NCI-H345 (cell line): ENCODE results near the gene EHMT1.
"Not testable (repeated sequence)": the region's sequence is repeated elsewhere in the genome, so short reads cannot be mapped to it uniquely, and the experiment has no call there.

ENCODE experiments used
- DNase-seq: peaks from one replicate; lab custom pipeline; 2025; lab: John Stamatoyannopoulos, UW

Gene EHMT1

DNA sequence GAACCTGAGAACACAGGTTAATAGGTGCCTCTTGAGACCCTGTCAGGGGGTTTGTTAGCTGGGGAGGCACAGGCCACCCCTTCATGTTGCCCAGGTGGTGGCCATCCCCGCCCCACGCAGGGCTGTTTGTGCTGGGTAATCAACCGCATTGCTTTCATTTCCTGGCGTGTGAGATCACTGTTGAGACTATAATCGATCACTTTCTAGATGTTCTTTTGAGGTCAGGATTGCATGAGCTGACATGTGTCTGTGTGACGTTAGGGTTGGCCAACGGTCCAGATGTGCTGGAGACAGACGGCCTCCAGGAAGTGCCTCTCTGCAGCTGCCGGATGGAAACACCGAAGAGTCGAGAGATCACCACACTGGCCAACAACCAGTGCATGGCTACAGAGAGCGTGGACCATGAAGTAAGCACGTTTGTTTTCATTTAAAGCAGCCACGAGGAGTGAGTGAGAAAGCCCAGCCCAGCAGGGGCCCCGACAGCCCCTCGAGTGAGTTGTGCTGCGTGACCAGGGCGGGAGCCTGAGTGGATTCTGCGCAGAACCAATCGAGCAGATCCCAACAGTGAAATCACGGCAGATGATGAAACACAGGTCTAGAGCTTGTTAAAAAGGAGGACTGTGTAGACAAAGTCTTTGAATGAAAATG lies 143.7 kb downstream of the EHMT1 start:
- DNase-seq: no peak

DNA sequence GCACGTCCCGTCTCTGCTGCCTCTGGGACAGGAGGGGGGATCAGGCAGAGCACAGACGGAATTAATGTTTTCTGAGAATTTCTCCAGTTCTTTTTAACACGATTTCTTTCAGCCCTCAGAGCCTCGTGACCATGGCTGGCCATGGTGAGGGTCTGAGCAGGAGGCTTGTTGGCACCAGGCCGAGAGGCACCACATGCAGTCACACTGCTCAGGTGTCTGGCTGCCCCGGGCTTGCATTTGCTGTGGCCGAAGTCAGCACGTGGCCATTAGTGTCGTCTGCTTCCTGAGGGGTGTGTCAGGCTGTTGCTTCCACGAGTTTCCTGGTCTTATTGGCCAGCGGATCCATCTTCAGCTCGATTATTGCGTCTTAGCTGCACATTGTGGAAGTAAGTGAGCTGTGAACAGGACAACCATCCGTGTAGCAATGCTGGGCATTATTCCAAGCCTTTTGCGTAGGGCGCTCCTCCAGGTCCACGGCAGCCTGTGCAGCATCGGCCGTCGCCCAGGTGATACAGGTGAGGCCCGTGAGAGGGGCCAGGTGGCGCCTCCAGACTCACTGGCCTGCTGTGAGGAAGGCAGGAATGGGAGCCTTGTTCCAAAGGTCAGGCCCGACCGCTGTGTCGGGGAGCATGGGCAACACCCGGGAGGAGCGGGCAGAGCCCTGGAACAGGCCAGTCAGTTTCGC lies 144.6 kb downstream of the EHMT1 start:
- DNase-seq: no peak

DNA sequence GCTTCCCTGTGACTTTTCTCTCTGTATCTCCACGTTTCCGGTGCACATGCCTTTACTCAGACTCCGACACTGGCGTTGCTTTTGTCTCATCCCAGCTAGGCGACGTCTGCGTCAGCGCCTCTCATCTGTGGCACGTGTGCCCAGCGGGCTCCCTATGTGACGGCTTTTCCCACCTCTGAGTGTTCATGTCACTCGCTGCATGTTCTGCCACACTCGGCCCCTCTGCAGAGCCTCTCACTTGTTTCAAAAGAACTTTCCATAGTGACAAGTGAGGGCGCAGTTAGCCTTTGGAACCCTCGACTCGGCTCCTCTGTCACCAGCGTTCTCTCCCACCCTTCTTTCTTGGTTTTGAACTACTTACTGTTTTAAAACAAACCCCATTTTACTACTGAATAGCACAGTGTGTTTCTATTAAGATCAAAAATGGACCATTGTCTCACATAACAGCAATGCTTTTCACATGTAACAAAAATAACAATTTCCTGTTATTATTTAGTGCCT lies 145.4 kb downstream of the EHMT1 start:
- no peak for DNase-seq

DNA sequence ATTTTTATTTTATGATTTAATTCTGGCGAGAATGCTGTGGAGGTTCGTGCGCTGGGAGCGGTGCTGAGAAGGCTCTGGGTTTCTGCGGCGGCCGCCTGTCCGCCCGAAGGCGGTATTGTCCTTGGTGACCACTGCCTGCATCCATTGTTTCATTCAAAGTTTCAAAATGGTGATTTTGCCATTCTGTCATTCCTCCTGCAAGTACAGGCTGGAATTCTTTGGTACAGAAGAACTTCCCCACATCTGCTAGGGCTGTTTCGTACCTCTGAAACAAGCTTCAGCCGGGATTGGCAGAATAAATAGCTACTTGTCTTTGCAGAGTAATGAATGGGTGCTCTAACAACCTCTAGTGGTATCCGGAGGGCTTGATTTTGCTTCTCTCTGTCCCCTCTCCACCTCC lies 146.2 kb downstream of the EHMT1 start:
- DNase-seq: no peak

DNA sequence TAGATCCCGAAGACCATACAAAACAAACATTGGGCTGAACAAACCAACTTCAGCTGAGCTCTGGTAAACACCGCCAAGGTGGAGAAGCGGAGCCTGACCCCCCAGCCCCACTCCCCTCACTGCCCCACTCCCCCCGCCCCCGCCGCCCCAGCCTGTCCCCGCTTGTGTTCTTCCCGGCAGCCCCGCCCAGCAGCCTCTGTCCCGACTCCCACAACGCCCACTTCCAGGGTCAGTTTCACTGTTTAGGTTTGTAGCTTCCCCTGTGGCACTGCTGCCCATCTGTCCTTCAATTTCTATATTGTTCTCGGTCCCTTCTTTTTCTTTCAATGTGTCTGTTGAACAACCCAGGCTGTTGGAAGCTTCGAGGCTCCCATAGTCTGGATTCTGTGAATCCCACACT lies 146.7 kb downstream of the EHMT1 start:
- DNase-seq: no peak

DNA sequence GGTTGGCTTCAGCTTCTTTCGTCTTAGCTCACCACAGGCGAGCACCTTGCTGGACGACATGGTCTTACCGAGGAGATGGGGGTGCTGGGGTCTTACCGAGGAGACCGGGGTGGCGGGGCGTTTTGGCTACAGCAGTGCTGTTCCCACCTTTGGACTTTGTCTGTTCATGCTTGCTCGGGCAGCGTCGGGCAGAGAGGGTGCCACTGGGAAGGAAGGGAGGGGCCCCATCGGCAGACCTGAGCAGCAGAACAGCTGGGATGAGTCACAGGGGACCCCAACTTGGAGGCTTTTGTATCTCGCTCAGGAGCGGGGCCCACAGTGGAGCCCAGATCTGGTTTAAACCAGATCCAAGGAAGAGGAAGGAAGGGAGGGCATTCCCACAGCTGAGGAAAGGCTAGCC lies 152.8 kb downstream of the EHMT1 start:
- no peak for DNase-seq

DNA sequence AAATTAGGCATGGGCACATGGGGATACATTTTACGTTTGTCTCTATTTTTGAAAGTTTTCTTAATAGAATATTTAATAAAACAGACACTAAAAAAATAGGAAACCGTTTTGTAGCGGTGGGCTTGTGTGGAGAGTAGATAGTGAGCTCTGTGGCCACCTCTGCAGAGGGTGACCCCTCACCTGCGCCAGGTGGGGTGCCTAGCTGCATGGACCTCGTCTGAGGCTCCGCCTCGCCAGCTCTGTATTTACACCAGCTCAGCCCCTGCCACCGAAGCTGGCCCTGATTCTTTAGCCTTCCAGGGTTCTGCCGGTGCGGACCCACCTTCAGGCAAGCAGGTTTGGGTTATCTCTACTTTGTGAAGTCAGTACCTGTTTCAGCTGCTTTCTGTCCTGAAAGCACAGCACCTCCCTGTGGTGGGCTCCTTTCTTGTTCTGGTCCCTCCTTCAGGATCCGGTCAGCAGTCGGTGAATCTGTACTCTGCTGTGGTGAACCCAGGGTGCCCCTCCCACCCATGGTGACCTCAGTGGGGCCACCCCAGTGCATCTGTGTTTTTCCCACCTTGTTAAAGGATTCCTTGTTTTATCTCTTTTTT lies 153.6 kb downstream of the EHMT1 start:
- no peak for DNase-seq

DNA sequence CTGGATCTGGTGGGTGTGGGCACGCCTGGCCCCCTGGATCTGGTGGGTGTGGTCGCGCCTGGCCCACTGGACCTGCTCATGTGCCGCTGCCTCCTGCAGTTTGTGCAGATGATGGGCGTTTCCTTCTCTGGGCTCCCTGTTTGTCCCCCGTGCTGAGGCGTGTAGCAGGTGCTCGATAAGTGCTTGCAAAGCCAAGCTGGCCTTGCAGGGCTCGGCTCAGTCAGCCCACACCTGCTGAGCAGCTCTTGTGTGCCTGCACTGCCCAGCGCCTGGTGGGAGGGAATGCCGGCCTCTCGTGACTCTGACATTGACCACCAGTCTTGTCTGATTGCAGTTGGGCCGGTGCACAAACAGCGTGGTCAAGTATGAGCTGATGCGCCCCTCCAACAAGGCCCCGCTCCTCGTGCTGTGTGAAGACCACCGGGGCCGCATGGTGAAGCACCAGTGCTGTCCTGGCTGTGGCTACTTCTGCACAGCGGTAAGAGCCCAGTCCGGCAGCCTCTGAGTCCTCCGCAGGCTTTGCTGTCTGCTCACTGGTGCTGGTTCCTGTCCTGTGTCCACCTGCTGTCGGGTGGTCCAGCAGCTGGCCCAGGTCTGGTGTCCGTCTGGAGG lies 156.1 kb downstream of the EHMT1 start:
- no peak for DNase-seq

DNA sequence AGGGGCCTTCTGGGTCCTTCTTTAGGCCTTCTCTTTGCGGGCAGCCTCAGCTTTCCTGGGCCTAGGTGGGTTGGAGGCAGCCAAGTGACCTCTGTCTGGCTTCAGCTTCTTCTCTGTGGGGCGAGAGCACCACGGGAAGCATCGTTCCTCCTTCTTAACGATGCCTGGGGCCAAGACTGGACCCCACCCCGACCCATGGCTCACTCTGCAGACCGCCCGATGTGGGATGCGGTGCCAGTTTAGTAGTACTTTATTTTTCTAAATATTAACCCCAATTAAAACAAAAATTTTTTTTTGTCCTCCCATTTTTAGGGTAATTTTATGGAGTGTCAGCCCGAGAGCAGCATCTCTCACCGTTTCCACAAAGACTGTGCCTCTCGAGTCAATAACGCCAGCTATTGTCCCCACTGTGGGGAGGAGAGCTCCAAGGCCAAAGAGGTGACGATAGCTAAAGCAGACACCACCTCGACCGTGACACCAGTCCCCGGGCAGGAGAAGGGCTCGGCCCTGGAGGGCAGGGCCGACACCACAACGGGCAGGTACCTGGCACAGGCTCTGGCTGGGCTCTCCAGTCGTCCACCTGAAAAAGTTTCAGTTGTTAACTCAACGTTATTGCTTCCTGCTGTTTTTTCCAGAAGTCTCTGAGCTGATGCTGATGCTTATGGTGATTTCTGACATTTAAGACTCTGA lies 157.6 kb downstream of the EHMT1 start:
- no peak for DNase-seq

DNA sequence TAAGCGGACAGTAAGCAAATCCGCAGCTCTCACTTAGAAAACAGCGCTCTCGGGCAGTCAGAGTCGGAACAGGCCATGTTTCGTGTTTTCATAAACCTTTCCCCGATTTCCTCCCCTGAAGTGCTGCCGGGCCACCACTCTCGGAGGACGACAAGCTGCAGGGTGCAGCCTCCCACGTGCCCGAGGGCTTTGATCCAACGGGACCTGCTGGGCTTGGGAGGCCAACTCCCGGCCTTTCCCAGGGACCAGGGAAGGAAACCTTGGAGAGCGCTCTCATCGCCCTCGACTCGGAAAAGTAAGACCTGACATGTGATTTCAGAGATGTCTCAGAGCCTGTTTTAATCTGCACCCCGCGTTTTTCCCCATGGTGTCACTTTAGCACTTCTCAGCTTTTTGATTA lies 159.0 kb downstream of the EHMT1 start:
- no peak for DNase-seq

DNA sequence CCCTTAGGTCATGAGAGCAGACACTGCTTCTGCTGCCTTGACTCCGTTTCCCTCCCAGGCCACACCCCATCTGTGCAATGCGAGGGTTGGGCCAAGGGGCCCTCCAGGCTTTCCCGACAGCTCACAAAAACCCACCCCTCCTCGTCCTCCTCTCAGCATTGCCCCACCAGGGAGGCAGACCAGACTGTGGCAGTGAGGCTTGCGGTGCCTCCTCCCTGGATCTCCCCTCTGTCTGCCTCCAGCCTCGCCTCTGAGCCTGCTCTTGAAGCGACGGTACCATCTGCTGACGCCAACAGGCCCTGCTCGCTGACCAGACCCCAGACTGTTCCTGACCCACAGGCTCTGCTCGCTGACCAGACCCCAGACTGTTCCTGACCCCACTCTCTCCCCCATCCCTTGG lies 159.5 kb downstream of the EHMT1 start:
- DNase-seq: no peak

DNA sequence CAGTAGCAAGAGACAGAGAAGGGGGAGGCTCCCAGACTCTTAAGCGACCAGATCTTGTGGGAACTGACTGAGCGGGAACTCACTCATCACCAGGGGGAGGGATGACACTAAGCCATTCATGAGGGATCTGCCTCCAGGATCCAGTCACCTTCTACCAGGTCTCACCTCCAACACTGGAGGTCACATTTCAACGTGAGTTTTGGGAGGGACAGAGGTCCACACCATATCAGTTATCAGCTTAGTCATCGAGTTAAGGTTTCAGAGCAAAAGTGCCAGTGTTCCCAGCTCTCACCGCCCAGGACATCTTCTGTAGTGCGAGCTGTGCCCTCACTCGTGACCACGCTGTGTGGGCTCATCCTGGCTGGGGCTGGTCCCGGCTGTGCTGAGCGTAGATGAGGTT lies 160.1 kb downstream of the EHMT1 start:
- no peak for DNase-seq

DNA sequence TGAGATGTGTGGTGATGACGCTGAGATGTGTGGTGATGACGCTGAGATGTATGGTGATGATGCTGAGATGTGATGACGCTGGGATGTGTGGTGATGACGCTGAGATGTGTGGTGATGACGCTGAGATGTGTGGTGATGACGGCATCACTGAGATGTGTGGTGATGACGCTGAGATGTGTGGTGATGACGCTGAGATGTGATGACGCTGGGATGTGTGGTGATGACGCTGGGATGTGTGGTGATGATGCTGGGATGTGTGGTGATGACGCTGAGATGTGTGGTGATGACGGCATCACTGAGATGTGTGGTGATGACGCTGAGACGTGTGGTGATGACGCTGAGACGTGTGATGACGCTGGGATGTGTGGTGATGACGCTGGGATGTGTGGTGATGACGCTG lies 161.2 kb downstream of the EHMT1 start:
- DNase-seq: not testable (repeated sequence)

DNA sequence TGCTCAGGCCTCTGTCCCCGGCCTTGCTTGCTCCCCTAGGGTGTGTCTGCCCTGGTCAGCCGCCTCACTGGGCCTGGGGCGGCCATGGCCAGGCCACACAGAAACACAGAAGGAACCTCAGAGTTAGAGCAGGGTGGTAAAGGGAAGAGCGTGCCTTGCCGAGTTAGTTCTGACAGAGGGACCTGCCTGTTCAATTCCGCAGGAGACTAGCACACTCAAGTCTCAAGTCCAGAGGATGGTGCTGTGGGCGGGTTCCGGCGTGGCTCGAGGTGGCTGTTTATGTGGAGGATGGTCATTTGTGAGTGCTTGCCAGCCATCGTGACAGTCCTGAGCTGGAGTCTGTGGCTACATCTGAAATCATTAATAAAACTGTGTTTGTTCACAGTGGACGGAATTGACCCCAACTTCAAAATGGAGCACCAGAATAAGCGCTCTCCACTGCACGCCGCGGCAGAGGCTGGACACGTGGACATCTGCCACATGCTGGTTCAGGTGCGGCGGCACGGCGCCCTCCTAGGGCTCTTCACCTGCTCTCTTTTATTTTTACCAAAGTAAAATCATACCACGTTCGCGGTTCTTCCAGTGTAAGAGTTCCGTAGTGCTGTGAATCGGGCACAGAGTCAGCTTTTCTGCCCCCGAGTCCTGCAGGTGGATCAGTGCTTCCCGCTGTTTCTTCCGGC lies 163.2 kb downstream of the EHMT1 start:
- DNase-seq: no peak

DNA sequence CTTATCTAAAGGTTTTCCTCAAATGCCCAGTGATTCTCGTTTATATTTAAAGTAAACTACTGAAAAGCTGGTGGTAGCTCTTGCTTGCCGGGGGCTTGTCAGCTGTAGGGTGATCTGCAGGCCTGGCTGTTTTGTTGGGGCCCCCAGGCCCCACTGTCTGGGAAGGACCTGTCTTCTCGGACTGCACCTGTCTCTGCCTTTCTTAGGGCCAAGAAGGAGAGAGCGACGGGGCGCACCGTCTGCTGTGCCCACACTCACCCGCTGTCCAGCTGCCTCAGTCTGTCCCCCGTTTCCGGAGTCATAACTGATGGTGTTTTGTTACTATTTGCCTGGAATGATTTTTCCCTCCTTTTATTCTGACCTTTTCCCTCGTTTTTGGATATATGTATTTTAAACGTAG lies 164.7 kb downstream of the EHMT1 start:
- DNase-seq: no peak

DNA sequence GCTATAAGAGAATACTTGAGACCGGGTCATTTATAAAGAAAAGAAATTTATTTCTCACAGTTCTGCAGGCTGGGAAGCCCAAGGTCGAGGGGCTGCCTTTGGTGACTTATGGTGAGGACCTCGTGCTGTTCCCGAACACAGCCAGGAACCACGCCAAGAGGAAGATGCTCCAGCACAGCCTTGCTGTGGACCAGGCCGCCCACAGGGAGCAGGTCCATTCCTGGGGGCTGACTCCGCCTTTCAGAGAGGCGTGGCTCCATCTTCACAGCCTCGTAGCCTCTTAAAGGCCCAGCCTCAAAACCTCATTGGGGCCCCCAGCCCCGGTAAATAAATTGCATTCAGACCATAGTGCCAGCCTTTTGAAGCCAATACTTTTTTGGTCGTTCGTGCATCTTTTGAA lies 165.2 kb downstream of the EHMT1 start:
- DNase-seq: no peak

DNA sequence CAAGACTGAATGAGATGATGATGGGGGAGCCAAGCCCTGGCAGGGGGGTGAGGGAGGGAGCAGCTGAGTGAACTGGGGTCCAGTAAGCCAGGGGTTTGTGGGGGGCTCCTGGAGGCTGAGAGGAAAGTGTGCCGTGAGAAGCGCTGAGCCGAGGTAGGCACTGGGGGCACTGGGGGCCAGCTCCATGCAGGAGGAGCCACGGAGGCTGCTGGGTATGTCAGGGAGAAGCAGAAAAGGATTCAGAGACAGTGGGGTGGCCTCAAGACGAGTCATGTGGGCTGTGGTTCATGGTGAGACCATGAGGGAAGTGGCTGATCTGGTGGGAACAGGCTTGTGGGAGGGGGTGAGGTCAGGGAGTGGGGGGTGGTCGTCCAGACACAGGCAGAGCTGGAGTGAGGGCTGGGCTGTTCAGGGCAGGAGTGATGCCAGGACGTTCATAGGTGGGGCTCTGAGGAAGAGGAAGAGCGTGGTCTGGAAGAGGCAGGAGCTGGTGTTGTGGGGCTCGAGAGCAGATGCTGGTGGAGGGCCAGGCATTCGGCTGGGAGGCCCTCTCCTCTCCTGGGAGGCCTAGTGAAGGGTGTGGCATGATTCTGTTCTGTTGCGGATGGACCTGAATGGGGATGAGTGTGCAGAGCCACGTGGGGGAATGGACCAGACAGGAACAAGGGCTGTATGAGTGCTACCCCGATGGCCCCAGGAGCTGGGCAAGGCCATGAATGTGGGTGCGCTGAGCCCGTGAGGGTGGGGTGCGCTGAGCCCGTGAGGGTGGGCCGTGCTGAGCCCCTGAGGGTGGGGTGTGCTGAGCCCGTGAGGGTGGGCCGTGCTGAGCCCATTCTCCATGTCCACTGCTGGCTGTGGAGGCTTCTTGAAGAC lies 166.1 kb downstream of the EHMT1 start:
- DNase-seq: no peak

DNA sequence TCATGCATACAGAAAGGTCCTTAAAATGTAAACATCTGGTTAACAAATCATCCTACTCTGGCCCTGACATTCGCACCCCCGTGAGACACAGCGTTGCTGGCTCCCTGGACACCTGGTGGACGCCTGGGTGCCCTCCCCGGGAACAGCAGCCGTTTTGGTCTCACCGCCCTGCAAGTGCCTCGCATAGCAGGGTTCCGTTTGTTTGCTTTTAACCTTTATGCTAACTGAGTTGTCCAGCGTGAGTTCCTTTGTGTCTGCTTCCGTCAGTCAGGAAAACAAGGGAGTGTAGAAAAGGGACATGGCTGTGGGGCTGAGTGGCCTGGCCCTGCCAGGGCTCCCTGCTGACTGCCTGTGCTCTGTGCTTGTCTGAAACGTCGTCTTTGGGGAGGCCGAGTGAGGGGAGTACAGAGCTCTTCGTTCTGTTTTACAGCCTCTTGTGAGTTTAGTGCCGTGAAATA lies 166.9 kb downstream of the EHMT1 start:
- peak; percentile 81 for DNase-seq

DNA sequence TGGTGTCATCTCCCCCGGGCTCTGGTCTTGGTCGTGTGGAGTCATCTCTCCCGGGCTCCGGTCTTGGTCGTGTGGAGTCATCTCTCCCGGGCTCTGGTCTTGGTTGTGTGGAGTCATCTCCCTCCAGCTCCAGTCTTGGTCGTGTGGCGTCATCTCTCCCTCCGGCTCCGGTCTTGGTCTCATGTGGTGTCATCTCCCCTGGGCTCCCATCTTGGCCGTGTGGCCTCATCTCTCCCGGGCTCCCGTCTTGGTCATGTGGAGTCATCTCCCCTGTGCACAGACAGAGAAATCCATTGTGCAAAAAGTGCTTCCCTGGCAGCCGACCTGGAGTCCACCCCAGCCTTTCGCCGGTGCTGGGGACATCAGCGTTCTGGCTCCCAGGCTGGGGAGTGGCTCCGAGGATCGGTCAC lies 167.7 kb downstream of the EHMT1 start:
- no peak for DNase-seq

DNA sequence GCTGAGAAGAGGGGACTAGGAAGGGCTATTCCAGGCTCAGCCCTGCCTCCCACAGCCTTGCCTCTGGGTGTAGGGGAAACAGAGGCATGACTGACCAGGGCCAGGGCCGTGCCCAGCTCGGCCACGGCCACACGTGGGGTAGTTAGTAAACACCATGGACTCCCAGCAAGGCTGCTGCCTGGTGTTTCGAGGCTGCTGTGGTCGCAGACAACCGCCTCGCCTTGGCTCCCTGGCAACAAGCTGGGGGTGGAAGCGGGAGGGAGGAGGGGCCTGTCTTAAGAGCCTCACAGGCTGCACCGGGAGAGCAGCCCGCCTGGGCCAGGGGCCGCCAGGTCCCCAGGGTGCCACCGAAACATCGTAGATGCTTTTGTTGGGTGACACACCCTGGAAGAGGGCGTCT lies 168.6 kb downstream of the EHMT1 start:
- no peak for DNase-seq
